Left renal pelvis (tissue), 4 donors: Measurements from ENCODE around the gene LEP. TPM values are rescaled to one million over a fixed set of nuclear protein-coding genes. Genes with fewer than 3 reads are reported as not detected.

Experiments used
- DNase-seq, 4 donors: peaks; one replicate each; pipeline ENCODE4 v3.0.0-alpha.2; 2013; ENCODE audit warnings: low read depth in 4 of 4, low spot score in 3 of 4
- polyA plus RNA-seq, 4 donors: library from polyadenylated mRNA; unstranded; fragments of 120-200 nt; gene quantifications; one replicate each; pipeline ENCODE4 v1.2.1, GENCODE V29; 2013; ENCODE audit not compliant: insufficient read length in 4 of 4

LEP gene
- polyA plus RNA-seq, 4 donors = 0.16 to 0.50 (median 0.36) TPM; not detected in 1

DNA sequence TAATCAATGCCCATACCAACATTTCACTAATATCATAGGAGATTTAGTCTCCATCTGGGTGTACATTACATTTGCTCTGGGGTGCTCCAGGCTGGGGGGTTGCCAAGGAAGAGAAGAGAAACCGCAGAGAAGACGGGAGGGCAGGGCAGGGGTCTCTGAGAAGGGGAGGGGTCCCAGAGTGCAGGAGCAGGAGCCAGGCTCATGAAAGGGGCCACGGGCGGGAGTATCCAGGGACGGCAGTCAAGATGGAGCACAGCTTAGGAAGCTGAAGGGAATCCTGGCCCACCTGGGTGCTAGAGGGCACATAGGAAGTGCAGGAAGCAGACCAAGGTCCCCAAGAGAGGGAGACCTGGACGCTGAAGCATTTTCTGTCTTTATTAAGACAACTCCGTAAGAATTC is 2.2 kb downstream of the LEP start:
- DNase-seq = no peak

DNA sequence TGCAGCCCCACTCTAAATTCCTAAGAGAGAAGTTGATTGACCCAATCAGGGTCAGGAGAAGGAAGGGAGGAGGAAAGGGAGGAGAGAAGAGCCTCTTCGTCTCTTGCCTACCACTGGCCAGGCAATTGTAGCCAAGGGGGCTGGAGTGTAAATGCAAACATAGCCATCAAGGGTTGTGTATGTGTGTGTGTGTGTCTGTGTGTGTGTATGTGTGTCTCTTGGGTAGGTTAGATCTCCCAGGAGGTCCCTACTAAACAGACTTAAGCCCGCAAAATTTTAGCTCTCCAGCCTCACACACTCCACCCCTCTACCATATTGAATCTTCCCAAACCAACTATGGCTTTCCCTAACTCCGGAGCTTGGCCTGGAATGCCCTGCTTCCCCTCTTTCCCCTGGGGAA is 3.8 kb downstream of the LEP start:
- no peak for DNase-seq

- no peak for DNase-seq
Observed at GRCh38 chr7:128247108-128247507, 6.0 kb downstream of the LEP start.

- DNase-seq = no peak
Observed at GRCh38 chr7:128247640-128248194, 6.6 kb downstream of the LEP start.

GRCh38 chr7:128251337-128251736 is 10.3 kb downstream of the LEP start:
- DNase-seq = no peak

DNA sequence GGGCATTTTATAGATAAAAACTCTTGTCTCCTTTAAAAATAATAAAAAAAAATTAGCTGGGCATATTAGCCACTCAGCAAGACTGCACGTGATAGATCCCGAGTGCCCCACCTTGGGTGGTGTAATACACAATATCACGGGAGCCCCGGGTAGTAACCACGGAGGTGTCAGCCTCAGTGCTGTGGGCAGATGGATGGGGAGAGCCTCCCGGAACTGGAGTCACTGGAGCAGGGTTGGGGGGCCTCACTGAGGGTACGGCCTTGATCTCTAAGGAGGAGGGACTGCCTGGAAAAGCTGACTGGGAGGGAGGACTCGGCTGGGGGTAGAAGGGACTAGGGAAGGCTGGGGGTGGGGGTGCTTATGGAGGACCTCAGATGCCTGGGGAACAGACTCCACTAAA is 12.6 kb downstream of the LEP start:
- DNase-seq = no peak

GRCh38 chr7:128254470-128254869 is 13.4 kb downstream of the LEP start:
- DNase-seq = no peak

GRCh38 chr7:128255271-128255670 is 14.2 kb downstream of the LEP start:
- DNase-seq = no peak

- no peak for DNase-seq
Observed at GRCh38 chr7:128257458-128257857, 16.4 kb downstream of the LEP start.

DNA sequence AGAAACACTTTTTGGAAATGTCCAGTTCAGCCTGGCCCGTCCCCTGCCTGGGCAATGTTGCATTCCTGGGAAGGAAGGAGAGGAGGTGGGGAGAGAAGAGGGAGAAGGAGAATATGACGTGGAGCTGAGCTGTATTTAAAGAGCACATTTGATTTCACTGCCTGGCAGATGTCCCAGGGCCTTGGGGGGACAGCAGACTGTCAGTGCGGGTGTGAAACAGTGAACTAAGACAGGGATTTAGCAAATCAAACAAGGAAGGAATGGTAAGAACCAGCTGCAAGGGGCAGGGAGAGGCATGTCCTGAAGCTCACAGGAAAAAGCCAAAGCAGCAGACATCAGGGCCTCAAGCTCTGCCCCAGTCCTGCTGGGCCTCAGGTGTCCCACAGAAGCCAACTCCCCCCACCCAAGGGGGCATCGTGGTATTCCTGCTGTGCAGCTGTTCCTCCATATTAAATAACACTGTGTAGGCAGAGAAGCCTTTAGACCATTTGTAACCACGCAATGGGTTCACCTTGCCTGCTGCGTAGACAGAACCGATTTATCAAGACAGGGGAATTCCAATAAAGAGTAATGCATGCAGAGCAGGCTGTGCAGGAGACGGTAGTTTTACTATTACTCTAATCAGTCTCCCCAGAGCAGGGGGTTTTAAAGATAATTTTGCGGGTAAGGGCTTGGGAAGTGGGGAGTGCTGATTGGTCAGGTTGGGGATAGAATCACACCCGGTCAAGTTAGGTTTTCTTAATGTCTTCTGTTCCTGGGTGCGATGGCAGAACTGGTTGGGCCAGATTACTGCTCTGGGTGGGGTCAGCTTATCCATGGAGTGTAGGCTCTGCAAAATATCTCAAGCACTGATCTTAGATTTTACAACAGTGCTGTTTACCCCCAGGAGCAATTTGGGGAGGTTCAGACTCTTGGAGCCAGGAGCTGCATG is 18.3 kb downstream of the LEP start:
- no peak for DNase-seq

GRCh38 chr7:128260069-128260795 is 19.2 kb downstream of the LEP start:
- DNase-seq = no peak

DNA sequence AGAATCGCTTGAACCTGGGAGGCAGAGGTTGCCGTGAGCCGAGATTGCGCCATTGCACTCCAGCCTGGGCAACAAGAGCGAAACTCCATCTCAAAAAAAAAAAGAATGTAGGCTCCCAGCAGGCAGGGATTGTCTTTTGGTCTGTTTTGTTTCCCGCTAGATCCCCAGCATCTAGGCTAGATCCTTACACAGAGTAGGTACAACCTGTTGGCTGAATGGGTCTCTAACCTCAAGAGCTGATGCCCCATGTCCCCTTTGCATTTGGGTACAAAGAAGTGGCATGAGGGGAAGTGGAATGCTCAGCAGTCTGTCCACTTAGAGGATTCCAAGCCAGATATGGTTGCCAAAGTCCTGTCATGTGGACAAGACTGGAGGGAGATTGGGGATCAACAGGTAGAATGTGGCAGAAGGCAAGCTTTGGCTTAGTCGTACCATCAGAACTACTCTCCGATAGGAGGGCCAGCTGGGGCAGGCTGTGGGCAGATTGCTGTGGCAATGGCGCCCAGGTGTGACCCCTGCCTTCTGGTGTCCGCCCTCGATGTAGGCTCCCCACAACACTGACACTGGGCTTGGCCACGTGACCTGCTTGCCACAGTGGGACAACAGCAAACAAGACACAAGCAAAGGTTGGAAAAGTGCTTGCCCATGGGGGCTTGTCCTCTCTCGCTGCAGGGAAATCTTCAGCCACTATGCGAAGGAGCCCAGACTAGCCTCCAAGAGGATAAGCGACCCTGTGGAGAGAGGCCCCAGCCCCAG is 21.4 kb downstream of the LEP start:
- no peak for DNase-seq

DNA sequence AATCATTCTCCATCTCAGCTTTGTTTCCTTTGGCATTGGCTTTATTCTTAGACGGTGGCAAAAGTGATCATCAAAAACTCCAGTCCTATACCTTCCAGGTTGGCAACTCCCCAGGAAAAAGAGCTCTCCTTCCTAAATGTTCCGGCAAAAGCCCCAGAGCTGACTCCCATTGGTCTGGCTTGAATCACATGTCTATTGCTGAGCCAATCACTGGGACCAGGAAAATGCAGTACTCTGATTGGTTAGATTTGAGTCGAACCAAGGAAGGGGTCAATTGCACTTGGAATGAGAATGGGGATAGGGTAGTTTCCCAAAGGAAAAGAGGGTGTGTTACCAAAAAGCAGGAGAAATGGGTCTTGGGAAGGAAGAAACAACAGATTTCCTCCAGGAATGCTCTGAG is 22.3 kb downstream of the LEP start:
- no peak for DNase-seq

GRCh38 chr7:128264477-128264876 is 23.4 kb downstream of the LEP start:
- no peak for DNase-seq

DNA sequence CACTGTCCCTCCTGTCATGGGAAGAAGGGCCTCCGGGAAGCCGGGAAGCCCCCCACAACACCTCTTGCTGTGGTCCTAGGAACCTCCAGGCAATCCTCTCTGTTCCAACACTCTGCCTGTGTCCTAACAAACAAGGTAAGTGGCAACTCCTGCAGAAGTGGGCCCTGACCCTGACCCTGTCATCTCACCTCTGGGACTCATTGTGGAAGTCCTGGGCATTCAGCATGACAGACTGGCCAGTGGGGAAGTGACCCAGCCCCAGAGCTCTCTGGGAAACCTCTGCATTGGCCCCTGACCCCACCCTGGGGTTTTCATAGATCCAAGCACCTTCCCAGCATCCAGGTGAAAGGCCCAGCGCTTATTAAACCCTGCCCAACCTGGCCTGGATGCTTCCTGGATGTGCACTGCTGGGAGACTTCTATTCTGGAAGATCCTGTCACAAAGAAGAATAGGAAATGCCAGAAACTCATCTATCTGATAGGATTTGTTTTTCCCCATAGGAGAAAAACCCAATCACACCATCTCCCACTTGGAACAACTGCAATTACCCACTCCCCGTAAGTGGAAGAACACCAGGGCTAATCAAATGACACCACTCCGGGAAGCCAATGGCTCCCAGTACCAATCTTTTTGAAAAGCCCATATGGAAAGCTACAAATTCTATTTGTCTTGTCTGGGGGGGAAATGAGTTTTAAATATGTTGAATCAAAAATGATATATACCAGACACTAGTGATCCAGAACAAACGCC is 24.3 kb downstream of the LEP start:
- no peak for DNase-seq

DNA sequence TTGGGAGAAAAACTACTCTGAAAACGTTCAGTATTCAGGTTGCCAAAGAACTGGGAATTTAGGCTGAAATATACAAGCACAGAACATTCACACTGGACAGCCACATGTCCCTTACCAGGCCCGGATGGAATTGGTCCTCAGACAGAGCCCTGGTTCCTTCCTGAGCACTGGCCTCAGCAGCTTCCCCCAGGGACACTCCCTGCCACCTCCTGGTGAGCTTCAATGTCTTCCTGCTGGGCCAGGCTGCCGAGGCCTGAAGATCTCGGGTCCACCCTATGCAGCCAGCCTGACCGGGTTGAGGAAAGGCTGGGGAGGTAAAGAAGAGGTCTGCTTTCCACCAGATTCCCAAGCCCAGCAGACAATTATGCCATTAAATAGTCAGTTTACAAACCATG is 24.8 kb downstream of the LEP start:
- no peak for DNase-seq

- no peak for DNase-seq
Observed at GRCh38 chr7:128266529-128266882, 25.4 kb downstream of the LEP start.

DNA sequence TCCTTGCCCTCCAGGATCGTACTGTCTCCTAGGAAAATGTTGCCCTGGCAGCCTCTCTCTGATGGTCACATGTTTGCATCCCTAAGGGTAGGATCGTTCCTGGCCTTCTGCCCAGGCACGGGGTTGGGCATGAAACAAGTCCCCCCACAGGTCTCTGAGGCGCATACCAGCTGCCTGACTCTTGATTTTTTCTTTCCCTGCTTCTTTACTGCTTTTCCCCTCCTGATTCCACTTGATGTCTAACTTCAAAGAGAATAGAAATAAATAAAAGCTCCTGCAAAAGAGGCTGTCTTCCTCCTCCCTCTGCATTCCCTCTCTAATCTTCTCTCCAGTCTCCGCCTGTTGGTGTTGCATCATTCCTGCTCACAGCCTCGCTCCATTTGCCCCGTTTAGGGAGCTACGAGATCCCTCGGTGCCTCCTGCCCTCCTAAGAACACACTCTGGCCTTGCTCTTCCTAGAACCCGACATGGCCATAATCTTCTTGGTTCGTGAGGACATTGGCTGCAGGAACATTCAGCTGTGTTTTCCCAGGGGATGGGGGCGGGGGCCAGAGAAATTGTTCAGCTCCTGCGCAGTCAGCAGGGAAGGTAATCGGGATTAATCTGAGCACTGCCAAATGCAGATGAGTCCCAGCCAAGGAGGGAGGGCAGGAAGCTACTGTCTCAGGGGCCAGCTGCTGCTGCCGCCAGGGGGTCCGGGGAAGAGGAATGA is 26.0 kb downstream of the LEP start:
- DNase-seq = no peak

GRCh38 chr7:128267595-128267924 is 26.5 kb downstream of the LEP start:
- DNase-seq = no peak

DNA sequence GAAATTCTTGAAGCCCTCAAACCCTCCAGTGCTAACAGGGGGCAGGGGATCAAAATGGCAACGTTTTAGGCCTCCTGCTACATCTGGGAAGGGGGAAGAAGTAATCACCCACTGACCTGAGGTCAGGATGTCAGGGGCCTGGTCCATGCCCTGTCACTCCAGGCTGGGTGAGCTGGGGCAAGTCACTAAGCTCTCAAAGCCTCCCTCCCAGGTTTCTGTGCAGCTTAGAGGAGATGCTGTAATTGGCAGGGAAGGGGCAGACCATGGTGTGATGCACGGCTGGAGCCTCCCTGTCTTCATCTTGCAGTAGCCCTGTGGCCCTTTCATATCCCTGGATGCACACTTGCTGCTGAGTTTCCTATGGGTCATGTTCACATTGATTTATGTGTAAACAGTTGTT is 27.2 kb downstream of the LEP start:
- DNase-seq = no peak
